AML-193 (cell line): ENCODE data around the gene POLR2F.
"Not testable (repeated sequence)": the region's sequence is repeated elsewhere in the genome, so short reads cannot be mapped to it uniquely, and the experiment has no call there.

ENCODE experiments used
- DNase-seq, 2 experiments: peaks; one replicate each; lab custom pipeline; 2025; lab: John Stamatoyannopoulos, UW

Gene POLR2F

DNA sequence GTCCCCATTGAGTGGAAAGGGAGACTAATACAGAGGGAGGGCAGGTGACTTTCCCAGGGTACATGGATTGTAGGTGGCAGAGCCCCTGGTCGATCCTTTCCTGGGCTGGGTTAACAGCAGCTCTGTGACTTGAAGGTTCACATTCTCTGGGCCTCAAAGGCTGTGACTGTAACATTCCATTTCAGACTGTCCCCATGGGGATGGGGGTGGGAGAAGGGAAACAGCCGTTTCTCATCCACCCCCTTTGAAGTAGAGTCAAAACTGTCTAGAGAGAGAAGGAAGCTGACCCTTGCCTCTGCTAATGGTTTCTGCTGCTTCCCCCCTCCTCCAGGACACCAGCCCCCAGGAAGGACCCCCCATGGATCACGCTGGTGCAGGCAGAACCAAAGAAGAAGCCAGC, 28.2 kb upstream of the POLR2F start:
- no peak for DNase-seq

GRCh38 chr22:37925767-37926166, 27.7 kb upstream of the POLR2F start:
- no peak for DNase-seq

- DNase-seq = no peak
These were observed 27.1 kb upstream of the POLR2F start for GRCh38 chr22:37926358-37926757.

- no peak for DNase-seq
These were observed 26.5 kb upstream of the POLR2F start for GRCh38 chr22:37926771-37927636.

GRCh38 chr22:37927637-37927936, 25.9 kb upstream of the POLR2F start:
- DNase-seq = no peak

- DNase-seq = no peak
These were observed 24.1 kb upstream of the POLR2F start for GRCh38 chr22:37929390-37929789.

DNA sequence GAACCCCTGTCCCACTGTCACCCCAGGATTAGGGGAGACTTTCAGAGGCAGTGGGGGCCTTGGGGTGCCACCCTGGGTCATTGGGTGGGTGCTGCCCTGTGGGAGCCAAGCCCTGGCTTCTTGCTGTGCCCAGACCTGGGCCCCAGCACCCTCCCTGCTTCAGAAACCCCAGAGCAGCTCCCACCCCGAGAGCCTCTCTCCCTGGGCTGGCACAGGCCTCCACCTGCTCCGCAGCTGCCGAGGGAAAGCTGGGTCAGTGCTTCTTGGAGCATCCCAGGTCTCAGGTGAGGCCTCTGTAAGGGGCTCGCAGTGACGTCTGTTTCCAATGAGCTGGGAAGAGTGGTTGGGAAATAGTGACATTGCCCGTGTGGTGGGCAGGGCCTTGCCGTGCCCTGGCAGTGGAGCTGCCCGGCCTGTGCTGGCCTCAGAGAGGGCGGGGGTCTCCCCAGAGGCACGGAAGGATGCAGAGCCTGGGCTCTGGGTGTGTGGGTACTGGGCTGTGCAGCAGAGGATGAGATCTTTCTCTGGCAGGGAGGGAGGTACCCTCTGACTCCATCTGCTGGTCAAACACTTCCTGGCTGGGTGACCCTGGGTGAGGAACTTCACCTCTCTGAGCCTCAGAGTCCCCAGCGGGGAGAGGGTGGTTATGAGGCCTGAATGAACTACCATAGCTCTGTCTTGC, 23.1 kb upstream of the POLR2F start:
- peak in 1 of 2 experiments; percentile 2 for DNase-seq

- no peak for DNase-seq
These were observed 22.5 kb upstream of the POLR2F start for GRCh38 chr22:37930952-37931440.

DNA sequence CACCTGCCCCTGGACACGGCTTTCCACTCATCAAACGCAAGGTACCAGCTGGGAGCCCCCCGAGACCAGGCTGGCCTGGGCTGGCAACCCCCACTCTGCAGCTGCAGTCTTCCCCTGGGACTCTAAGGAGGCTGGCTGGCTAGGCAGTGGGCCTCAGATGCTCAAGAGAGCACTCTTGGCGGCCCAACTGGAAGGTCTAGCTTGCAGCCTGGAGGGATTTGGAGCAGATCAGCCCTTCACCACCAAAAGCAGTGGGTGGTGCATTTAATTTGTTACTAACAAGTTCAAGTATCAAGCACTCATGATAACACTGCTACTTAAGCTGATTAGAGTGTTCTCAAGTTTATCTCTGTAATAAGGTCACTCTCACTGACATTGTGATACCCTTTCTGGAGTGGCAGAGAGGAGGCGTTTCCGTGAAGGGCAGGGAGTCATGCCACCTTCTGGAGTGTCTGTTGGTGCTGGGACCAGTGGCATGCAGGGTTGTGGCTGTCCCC, 21.6 kb upstream of the POLR2F start:
- DNase-seq = no peak

DNA sequence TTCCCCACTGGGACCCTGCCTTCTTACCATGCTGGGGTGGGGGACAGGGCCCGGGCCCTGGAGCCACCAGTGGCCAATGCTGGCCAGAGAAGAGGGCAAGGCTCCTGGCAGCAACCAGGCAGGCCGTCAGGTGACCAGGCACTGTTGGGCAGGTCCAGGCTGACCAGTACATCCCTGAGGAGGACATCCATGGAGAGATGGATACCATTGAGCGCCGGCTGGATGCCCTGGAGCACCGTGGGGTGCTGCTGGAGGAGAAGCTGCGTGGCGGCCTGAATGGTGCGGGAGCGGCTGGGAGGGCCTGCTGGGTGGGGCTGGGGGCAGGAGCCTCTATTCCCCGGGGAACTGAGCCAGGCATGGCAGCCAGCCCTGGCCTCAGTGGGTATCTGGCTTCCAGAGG, 21.1 kb upstream of the POLR2F start:
- DNase-seq = no peak

- no peak for DNase-seq
These were observed 20.5 kb upstream of the POLR2F start for GRCh38 chr22:37932821-37933578.

DNA sequence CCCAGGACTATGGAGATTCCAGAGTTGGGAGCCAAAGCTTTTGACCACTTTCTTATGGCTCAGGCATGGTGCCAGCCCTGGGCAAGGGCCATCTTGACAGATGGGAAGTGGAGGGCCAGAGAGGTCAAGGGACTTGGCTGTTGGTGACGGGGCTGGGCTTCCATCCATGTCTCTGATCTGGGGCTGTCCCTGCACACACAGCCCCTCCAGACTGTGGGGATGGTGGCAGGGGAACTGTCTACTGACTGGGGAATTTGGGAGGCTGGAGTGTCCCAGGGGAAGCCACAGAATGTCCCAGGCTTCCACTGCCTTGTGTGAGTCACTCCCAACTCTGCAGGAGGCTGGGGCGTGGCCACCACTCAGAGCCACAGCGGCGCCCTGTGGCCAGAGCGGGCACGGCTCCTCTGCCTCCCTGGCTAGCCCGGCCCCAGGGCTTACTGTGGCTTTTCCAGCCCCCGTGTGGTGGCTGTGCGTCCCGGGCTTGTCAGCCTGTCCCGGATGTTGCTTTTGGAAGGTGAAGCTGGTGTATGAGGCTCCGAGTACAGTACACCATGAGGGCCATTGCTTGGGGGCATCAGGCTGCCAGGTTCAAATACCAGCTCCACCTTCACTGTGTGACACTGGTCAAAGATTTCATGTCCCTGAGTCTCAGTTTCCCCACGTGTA, 19.7 kb upstream of the POLR2F start:
- peak; percentile 82 to 87 for DNase-seq

- DNase-seq = peak; percentile 58 to 63
These were observed 12.7 kb upstream of the POLR2F start for GRCh38 chr22:37940698-37941376.

- DNase-seq = no peak
These were observed 11.4 kb upstream of the POLR2F start for GRCh38 chr22:37942133-37942532.

DNA sequence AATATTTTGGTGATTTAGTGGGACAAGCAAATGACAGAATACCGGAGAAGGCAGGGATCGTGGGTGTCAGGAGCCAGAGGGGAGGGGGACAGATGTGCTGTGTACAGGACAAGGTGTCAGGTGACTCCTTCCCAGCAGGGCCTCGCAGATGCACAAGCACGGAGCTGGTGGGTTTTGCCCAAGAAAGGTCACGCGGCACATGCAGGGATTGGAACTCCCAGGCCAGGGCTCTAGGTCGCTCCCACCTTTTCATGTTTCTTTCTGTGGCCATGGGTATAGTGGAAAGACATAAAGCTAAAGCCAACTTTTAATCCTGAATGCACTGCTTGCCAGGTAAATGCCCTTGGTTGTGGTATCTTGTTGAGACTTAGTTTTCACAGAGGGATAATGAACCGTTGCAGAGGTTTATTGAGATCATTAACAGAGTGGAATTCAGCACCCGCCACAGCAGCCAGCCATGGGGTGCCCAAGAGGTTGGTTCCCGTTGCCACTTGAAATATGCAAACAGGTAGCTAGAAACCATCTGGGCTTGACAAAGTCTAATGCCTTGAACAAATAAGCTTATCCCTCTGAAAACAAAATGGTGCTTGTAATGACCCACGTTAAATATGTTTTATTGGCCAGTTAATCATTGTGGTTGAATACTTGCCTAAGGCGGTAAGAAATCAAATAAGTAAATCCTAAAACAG, 10.2 kb upstream of the POLR2F start:
- no peak for DNase-seq

GRCh38 chr22:37943825-37944198, 9.7 kb upstream of the POLR2F start:
- DNase-seq = no peak

DNA sequence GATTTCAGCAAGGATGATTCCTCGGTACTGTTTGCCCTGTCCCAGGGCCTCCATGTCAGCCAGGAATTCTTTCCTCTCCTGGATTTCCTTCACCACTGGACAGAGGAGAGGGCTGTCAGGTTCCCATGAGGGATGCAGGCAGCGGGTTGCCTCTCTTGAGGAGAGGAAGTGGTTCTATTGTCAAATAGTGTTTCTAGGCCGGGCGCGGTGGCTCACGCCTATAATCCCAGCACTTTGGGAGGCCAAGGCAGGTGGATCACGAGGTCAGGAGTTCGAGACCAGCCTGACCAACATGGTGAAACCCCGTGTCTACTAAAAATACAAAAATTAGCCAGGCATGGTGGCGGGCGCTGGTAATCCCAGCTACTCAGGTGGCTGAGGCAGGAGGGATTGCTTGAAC, 9.1 kb upstream of the POLR2F start:
- DNase-seq = not testable (repeated sequence)

- DNase-seq = not testable (repeated sequence)
These were observed 6.2 kb upstream of the POLR2F start for GRCh38 chr22:37947142-37947795.

- DNase-seq = no peak
These were observed 2.2 kb upstream of the POLR2F start for GRCh38 chr22:37951305-37951704.

- not testable (repeated sequence) for DNase-seq
These were observed 870 bp upstream of the POLR2F start for GRCh38 chr22:37952629-37953028.
